GM19372 (cell line): ENCODE results near the gene GHRHR.

ENCODE experiments used
- ATAC-seq: cut with Tn5 transposase; IDR thresholded peaks from one replicate; pipeline ENCODE4 v1.9.1; 2021; ENCODE audit warnings: mild to moderate bottlenecking, low read depth, moderate library complexity; ENCODE audit not compliant: unreplicated experiment

GHRHR gene

GRCh38 chr7:31000161-31000693 lies 36.5 kb downstream of the GHRHR start:
- ATAC-seq: no peak

GRCh38 chr7:31000779-31001178 lies 37.0 kb downstream of the GHRHR start:
- ATAC-seq: no peak

DNA sequence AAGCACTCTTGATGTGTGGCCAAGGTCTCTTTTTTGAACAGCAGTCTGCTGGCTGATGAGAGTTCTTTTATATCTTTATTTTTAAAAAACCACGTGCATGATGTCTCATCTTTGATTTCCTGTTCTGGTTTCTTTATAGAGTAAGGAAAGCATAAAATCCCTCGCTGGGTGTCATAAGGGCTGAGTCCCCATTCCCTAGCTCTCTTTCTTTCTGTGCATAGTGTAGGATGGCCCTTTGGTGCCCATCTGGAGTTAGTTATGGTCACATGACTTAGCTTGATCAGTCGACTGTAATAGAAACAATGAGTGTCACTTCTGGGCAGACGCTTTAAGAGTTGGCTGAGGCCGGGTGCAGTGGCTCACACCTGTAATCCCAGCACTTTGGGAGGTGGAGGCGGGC lies 38.5 kb downstream of the GHRHR start:
- no peak for ATAC-seq

DNA sequence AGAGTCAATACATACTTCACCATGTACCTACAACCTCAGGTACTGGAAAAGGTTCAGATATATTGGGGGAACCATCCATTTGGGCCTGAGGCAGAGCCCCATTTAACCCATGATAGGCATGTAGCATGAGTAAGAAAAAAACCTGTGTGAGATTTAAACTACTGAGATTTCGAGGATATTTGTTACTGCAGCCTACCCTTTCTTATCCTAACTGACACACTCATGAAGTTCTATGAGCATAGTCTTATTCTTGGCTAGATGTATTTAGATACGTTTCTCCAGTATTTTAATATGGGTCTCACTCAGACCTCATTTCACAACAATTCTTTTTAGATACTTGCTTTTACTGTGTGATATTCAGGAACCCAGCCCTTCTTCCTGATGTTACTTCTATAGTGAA lies 39.3 kb downstream of the GHRHR start:
- ATAC-seq: no peak

DNA sequence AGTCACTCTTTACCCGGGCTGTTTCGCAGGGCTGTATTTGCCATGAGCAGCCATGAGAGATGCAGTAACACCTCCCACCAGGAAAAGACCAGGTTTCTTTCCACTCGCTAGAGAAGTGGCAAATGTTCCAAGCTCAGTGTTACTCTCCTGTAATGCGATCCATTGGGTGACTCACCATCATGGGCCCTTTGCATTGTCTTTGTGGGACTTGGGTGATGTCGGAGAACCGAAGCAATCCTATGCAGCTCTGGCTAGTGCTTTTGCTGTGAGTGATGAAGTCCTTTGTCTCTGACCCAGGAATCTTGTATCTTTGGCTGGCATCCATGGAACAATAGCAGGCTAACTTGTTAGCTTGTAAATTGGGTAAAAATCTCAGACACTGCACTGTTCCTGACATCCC lies 40.0 kb downstream of the GHRHR start:
- no peak for ATAC-seq

DNA sequence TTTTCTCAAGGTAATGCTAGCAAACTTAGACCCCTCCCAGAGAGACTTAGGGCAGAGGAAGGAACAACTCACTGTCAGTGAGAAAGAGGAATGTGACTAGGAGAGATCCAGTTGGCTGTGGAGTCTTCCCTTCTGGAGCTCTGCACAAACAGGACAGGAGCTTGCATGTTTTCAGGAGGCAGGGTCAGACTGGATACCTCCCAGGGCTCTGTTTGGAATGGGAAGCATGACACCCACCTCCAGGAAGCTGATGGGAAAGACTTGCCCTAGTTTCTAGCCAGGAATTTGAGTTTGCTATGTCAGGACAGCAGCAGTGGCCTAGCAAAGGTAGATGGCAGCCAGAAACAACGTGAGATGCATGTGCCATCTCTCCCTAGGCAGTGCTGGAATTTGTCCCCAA lies 40.6 kb downstream of the GHRHR start:
- no peak for ATAC-seq

- ATAC-seq: no peak
Observed at GRCh38 chr7:31006857-31007256, 43.1 kb downstream of the GHRHR start.

DNA sequence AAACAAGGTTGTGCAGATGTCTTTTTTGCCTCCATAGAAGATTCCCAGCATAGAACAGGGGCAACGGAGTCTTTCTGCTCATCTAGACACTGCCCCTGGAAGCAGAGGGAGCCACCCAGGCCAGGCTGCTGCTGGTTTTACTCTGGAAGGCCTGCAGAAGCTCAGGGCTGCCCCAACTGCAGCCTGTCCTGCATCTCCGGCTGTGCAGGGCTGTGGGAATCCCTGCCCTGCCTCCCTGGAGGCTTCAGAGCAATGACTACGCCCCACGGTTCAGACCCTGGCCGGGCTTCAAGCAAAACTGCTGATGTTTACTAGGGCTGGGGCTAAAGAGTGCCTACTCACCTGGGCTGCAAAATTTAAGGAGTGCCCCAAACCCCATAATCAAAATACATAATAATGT lies 43.9 kb downstream of the GHRHR start:
- ATAC-seq: no peak

DNA sequence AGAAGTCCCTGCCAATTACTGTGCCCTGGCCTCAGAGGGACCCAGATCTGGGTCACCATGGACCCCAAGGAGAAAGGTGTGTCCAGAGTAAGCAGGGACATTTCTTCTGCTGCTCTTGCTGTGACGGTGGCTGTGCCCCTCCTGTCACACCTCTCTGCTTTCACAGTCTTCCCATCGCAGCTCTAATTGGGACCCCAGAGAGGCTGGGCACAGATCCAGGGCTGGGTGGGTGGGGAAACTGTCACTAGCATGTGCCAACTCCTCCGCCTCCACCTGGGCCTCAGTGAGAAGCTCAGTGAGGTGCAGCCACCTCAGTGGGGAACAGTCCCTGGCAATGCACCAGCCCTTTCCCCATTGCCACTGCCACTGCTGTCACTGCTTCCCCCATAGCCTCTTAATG lies 51.1 kb downstream of the GHRHR start:
- ATAC-seq: no peak

GRCh38 chr7:31017032-31017675 lies 53.4 kb downstream of the GHRHR start:
- ATAC-seq: no peak

DNA sequence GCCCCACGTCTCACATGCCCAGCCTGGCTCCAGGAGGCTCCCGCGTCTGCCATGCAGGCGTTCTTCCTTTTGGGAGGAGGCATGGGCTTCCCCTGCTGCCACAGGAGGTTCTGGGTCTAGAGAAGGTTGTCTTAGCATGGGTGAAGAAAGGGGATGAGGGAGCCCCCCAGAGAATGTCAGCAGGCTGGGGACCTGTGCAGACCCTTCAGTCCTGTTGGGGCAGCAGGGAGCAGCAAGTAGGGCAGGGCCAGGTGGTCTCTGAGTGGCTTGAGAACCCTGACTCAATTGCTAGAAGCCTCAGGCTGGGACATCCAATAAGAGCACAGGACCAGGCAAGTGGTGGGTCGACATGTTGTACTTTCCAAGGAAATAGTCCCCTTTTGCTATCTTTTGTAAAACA lies 54.0 kb downstream of the GHRHR start:
- ATAC-seq: no peak

DNA sequence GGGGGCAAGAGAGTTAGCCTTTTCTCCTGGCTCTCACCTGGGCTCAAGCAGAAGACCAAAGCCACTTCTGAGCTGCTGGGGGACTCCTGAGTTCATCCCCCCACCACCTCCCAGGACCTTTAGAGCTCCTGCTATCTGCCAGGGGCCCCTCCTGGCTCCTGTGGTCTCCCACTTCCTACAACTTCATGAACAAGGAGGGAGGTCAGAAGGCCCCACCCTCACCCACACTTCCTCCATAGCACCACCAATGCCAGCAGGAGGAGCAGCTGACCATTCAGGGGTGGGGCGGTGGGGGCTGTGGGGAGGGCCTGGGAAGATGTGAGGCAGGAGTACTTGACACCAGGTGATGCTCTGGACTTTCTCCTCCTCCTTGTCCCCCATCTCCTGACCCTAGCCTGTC lies 55.8 kb downstream of the GHRHR start:
- ATAC-seq: no peak

DNA sequence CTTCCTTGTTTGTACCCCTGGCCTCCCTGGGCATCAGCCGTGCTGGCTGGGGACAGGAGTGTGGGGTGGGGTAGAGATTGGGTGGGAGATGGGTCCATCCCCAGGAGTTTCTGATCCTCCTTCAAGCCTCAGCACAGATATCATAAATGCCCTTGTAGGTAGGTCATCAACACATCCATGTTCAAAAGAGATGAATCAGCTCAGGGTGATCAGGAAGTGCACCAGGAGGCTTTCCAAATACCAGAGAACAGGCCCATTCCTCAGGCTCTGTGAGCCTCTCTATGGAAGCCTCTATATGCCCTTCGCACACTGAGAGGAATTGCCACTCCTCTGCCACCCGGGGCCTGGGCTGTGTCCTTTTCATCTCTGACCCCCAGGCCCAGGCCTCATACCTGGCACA lies 56.4 kb downstream of the GHRHR start:
- no peak for ATAC-seq

DNA sequence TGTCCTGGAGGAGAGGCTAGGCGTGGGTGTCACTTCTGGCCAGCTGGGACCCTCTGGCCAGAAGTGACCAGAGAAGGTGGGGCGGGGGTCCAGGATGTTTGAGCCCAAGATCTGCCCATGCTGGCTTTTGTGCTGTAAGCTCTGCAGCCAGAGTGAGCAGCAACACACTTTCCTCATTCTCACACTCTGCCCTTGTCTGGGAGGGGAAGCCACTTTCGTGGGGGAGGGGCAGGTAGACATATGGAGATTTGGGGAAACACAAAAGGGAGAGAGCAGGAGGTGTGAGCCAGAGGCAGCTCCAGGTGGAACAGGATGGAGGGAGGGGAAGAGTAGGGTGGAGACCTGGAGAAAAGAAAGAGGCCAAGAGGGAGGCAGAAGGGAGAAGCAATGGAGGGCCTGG lies 56.9 kb downstream of the GHRHR start:
- ATAC-seq: no peak

- no peak for ATAC-seq
Observed at GRCh38 chr7:31022117-31022516, 58.4 kb downstream of the GHRHR start.

GRCh38 chr7:31022726-31023125 lies 59.0 kb downstream of the GHRHR start:
- ATAC-seq: no peak

GRCh38 chr7:31023877-31024276 lies 60.1 kb downstream of the GHRHR start:
- no peak for ATAC-seq

DNA sequence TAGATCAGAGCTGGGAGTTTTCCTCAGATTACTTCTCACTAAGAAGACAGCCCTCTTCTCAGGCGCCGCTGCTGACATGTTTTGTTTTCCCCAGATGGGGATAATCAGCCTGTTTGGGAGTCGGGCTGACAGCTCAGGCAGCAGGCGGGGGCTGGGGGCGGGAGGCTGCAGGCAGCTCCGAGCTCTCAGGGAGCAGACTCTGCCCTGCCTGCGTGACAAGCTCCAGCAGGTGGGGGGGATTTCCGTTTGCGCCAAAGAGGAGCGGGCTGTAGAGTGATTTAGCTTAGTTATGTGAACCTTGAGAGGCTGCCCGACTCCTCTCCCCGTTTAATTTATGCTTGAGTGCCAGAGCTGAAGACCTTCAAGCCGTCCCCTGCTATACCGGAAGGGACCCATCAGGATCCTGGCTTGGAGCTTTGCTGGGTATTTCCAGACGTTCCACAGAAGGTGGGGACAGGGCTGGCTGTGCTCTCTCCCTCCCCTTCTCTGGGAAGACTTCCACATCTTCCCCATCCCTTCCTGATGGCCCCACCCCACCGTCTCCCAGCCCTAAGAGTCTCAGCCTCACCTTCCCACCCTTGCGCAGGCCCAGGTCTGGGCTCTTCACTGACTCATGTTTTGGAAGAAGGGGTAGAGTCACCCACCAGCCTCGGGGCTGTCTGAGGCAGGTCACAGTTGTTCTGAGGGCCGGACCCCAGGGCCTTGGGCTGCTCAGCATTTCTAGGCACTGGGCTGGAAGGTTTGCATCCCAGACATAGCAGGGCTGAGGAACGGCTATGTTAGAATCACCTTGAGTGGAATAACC lies 63.6 kb downstream of the GHRHR start:
- ATAC-seq: no peak

DNA sequence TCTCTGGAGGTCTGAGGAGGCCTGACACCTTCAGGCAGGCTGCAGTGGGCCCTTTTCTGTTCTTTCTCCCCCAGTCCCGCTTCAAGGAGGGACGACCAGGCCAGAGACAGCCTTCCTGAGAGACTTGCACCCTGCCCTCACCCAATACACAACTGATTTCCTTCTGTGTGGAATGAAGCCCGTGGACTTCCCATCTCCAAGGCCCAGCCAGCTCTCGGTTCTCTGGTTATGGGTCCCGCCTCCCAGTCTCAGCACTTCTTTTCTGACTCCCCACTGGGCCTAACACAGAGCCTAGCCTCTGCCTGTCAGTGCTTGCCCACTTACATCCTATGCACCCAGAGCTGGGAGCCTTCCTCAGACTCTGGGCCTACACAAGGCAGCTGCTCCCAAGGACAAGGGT lies 64.3 kb downstream of the GHRHR start:
- no peak for ATAC-seq

DNA sequence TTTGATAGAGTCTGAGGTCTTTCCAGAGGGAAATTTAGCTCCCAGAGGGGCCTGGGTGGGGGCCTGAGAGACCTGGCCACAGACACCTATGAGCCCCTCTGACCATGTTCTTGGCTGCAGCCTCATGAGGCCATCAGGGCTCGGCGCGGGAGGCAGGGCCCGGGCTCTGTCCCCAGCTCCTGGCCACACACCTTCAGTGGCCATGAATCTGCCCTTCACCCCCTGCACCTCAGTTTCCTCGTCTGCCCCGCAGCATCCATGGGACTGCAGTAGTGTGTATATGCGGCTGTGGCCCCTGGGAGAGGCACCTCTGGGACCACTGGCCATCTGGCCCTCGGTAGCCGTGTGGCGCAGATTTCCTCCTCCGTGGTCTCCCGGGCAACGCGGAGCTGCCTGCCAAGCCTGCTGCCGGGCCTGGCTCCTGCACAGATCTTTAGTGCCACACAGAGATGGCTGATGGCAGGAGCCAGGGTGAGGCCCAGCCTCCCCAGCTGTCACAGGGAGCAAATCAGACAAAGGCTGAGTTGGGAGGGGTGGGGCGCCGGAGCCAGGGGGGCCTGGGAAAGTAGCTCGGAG lies 64.8 kb downstream of the GHRHR start:
- no peak for ATAC-seq
